Coronary artery (tissue), 2 donors: ENCODE data around the gene IMPA2.
A peak's percentile ranks its signal among the peaks of the same experiment; 100 is the strongest.

Source experiments
- DNase-seq: peaks from one replicate; pipeline ENCODE4 v3.0.0-alpha.2; 2017; ENCODE audit warnings: low spot score
- H3K27ac ChIP-seq, 2 donors: fragments of 200-600 bp; sonication (generic); one replicate each; pipeline ENCODE4 v1.5.1; 2016 to 2019
- H3K4me3 ChIP-seq: fragments of 200-600 bp; sonication (generic); 2 replicates; pipeline ENCODE4 v1.5.1; 2016; ENCODE audit warnings: mild to moderate bottlenecking, moderate library complexity
- TF ChIP-seq, protein P1 (sequence below): fragments of 200-600 bp; sonication (generic); IDR thresholded peaks from one replicate; pipeline ENCODE4 v1.5.1; 2019; ENCODE audit warnings: antibody characterized with exemption

The IMPA2 gene

DNA sequence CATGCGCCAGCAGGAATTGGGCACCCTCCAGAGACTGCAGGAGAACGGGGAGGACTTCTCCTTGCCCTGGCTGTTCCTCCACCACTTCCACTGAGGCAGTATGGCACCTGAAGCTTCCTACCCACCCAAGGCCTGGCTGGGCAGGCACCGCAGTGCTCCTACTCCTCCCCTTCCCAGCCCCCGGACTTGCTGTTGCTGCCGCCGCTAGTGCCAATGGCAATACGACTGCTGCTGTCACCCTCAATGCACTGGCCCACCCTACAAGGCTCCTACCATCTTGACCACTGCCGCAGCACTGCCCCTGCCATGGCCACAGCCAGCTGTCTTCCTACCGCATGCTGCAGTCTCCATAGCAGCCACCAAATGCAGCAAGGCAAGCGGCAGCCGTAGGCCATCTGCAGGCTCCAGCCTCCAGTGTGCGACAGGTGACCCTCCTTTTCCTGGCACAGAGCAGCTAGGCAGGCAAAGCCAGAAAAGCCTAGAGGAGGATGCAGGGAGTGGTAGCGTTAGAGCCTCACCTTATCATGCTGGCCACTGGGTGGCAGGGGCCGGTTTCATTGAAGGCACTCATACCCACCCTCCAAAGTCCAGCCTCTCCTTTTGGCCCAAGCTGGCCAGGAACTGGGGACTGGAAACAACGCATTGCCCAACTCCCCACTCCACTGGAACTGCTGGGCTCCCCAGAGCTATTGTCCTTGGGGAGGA lies 64.9 kb downstream of the IMPA2 start:
- TF ChIP-seq, protein P1, sequence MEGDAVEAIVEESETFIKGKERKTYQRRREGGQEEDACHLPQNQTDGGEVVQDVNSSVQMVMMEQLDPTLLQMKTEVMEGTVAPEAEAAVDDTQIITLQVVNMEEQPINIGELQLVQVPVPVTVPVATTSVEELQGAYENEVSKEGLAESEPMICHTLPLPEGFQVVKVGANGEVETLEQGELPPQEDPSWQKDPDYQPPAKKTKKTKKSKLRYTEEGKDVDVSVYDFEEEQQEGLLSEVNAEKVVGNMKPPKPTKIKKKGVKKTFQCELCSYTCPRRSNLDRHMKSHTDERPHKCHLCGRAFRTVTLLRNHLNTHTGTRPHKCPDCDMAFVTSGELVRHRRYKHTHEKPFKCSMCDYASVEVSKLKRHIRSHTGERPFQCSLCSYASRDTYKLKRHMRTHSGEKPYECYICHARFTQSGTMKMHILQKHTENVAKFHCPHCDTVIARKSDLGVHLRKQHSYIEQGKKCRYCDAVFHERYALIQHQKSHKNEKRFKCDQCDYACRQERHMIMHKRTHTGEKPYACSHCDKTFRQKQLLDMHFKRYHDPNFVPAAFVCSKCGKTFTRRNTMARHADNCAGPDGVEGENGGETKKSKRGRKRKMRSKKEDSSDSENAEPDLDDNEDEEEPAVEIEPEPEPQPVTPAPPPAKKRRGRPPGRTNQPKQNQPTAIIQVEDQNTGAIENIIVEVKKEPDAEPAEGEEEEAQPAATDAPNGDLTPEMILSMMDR, result no peak
- Histone ChIP-seq H3K27ac (no peak overlapping the region), H3K4me3 (no peak overlapping the region)
- DNase-seq, result peak; percentile 8

DNA sequence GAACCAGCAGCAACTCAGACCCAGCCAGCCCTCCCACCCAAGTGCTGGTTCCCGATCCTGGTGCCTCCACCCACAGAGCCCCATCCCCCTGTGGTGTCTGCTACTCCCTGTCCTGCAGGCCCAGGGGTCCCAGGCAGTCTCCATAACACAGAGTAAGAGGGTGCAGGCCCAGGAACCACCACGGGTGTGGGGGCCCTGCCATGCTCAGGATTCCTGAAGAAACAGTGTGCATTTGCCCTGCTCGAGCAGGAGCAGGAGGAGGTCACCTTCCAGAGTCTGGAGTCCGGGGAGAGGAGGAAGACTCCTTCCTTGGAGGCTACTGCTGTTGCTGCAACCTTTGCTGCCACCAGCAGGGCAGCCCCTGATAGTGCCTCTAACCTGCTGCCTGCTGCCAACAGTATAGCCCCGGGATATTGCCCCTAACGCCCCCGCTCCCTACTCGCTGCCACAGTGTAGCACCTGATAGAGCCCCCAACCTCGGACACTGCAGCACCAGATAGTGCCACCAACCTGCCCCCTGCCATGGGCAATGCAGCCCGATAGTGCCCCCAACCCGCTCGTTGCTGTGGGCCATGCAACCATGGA lies 65.5 kb downstream of the IMPA2 start:
- TF ChIP-seq, protein P1, result no peak
- no peak for DNase-seq
- H3K4me3 ChIP-seq, result no peak overlapping the region
- no peak overlapping the region for H3K27ac ChIP-seq

DNA sequence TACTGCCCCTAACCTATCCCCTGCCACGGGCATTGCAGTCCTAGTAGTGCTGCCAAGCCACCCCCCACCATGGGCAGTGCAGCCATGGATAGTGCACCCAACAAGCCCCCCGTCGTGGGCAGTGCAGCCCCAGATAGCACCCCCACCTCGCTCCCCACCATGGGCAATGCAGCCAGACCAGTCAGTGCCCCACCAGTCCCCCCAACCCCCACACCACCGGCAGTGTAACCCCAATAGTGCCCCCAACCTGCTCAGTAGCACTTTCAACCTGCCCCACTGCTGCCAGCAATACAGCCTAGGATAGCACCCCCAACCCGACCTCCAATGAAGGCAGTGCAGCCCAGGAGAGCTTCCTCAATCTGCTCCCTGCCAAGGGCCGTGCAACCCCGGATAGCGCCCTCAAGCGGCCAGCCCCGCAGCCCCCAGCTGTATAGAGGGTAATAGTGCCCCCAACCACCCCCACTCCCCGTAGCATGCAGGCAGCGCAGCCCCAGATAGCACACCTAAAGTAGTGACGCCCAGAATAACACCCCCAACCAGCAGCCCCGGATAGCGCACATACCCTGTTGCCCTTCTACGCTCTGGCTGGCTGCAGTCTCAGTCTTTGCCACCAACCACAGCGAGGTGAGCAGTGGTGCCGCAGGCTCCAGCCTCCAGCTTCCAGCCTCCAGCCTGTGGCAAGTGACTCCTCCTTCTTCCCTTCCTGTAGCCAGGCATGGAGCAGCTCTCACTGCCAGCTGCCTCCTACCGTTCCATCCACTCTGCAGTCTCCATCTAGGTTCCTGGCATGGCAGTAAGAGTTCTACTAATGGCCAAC lies 66.9 kb downstream of the IMPA2 start:
- Histone ChIP-seq H3K4me3 (no peak overlapping the region), H3K27ac (no peak overlapping the region)
- no peak for DNase-seq
- TF ChIP-seq, protein P1, result no peak

DNA sequence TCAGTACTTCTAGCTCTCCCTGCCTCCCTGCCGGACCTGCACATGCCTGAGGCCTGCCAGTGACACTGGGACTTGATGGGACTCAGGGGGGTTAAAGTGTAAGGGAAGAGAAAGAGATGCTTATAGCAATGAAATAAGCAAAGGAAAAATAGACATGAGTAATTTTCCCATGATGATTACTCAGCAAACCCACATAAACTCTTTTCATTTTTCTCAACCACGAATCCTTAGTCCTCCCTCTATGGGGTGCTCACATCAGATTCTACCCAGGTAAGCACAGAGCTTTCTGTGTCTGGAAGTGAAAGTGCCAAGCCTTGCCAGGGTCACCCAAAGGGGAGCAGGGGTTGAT lies 67.5 kb downstream of the IMPA2 start:
- Histone ChIP-seq H3K27ac (no peak overlapping the region), H3K4me3 (no peak overlapping the region)
- TF ChIP-seq, protein P1, result no peak
- no peak for DNase-seq

DNA sequence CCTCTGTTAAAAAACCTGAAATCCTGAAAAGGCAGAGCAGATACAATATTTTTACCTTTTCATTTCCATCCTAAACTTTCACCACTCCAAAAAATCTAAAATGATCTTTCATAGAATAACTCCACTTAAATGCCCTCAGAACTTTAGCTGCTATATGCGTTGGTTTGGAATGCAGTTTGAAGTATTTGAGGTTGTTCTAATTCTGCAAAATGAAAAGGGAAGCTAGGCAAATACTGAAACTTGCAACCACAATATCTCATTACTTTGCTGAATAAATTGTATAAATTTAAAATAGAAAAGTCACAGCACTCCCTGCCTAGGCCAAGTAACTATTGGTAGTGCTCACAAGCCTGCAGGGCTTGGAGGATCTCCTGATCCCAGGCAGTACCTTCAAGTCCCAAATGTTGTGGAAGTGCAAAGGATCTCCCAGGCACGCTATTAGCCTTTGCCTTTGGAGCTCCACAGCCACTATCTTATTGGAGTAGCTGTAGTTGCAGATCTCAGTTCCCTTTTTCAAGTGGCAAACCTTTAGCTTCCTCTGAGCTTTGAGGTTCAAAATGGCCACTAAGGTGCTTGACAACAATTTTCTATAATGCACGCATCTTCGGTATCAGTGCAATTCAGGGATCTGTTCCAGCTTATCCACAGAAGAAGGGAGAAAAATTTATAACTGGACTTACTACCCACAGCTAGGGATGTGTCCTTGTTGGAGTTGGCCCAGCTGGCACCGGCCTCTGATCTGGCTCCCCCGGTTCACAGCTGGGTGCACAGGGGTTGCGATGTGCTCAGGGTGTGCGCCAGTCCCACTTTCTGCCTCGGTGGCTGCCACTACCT lies 68.9 kb downstream of the IMPA2 start:
- Histone ChIP-seq H3K4me3 (no peak overlapping the region), H3K27ac (no peak overlapping the region)
- no peak for DNase-seq
- TF ChIP-seq, protein P1, result no peak

DNA sequence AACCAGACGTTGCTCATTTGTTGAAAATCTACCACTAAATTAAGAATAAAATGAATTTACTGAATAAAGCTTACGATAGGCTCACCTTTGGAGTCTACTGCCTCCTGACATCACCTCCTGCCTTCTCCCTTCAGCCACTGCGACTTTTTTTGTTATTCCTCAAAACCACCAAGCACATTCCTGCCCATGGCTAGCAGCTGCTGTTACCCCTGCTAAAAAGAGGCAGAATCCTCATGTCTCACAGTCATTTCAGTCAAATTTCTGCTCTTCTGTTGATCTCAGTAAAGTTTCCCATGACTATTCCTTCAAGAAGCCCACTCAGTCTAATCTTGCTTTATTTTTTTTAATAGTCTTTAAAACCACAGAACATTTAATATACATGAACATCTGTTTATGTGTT lies 71.6 kb downstream of the IMPA2 start:
- Histone ChIP-seq H3K27ac (no peak overlapping the region), H3K4me3 (no peak overlapping the region)
- TF ChIP-seq, protein P1, result no peak
- no peak for DNase-seq
